HG03064 (cell line): ENCODE results near the gene GLIS2.

Experiments
- ATAC-seq: cut with Tn5 transposase; IDR thresholded peaks from one replicate; pipeline ENCODE4 v1.9.1; 2021; ENCODE audit warnings: low read depth; ENCODE audit not compliant: unreplicated experiment

GLIS2 gene

DNA sequence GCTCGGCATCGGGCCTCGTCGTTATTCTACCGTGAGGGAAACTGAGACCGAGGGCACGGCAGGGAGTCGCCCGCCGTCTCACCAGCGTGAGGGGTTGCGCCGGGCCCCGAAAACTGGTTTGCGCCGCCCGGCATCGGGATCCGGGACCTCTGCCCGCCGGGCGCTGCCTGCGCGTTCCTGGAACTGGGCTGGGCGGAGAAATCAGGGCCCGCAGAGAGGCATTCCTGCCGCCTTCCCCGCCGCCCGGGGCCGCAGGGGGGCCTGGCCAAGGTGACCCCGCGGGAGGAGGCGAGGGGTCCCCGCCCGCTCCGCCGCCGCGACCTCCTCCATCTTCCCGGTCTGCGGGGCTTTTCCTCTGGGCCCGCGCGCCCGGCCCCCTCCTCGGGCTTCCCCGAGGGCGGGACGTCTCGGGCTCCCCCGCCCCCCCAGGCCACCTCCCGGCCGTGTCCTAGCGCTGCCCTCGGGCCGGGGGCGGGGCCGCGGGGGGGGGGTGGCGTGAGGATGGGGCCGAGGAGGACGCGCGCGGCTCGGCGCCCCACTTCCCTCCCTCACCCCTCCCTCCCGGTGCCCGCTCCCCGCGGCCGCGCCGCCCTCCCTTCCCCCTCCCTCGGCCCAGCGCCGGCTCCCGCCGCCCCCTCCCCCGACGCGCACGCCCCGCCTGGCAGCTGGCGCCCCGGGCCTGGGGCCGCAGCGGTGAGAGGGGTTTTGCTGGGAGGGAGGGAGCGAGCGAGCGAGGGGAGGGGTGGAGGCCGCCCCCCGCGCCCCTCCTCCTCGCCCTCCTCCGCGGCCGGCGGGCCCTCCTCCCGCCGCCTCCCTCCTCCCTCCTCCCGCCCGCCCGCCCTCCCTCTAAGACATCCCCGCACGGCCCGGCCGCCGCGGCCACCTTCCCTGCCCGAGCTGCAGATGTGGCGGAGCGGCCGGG lies at the start of gene GLIS2:
GLIS2 (plus strand) TSS at position 882 of the 922 bp plus-strand sequence. CDS start 16,214 bp downstream, outside the sequence.
- ATAC-seq: no peak

DNA sequence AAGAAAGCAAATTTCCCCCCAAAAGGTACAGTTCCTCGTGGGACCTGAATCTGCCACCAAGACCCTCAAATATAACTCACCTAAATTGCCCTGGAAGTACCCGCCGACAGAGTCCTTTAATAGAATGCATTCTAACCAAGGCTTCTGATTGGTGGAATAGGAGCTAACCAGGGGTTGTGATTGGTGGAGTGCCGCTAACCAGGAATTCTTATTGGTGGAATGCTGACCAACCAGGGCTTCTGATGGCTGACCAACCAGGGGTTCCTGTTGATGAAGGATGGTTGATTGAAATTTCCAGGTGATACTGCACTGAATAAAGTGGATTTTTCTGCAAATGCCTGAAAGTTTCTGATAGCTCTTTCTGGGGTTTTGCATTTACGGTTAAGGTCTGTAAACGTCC lies 49.5 kb upstream of the GLIS2 start:
- no peak for ATAC-seq

DNA sequence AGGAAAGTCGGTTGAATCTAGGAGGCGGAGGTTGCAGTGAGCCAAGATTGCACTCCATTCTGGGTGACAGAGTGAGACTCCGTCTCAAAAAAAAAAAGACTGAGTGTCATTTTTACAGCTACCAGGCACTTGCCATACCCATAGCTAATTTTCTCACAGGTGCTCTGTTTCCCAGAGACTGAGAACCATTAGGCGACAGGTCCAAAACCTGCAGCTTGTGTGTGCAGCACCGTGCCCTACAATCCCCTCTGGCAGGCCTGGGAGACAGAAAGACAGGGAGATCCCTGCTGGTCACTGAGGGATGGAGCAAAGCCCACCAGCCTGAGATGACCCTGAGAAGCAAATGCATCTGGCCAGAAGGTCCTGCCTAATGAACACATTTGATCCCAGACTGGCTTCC lies 45.8 kb upstream of the GLIS2 start:
- ATAC-seq: no peak

DNA sequence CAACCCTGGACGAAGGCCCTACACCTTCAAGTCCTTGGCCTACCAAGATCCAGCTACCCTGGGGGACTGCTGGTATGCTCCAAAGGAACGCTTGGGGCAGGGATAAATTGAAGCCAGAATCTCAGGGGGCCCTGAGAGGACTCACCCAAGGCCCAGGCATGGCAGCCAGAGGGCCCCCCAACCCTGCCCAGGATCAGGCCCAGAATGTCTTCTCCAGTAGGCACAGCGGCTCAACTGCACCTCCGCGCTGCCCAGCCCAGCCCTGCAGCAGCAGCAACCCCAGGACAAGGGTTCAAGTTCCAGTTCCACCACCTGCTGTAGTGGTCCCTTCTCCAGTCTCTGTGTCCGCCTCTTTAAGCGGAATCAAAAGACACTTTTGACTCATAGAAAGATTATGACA lies 45.3 kb upstream of the GLIS2 start:
- no peak for ATAC-seq

DNA sequence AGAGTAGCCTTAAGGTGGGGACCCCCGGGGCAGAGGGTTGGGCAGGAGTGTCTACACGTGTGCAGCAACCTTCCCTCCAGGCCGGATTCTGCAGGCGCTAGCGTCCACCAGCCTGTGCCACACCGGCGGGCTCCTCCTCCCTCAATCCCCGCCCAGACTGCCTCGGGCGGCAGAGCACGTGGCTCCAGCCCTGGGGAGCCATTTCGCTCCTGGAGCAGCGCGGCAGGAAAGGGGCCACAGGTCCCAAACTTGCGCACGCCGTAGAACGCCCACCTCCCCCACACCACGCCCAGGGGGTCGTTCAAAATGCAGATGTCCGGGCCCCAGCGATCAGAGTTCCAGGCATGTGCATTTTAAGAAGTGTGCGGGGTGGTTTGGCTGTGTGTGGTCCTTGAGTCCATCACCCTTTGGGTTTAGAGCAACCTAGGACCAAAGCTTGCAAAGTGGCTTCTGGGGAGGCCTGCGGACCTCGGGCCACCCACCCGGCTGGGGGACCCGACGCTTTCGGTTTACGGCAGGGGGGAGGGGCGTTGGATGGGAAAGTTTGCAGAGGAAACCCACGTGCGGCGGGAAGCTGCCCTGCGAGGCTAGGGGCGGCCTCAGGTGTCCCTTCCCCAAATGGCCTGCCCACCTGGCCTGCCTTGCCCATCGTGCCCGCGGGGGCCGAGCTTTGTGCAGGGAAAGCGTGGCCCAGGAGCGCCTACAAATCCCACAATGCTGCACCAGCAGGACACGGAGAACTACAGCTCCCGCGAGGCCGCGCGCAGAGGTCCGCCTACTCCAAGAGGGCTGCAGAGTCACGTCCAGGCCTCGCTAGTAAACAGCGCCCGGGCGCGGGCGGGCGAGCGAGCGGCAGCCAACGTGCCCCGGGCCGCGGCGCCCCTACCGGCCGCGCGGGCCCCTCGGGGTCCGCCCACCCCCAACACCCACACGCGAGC lies 44.4 kb upstream of the GLIS2 start:
- peak; percentile 49 for ATAC-seq

DNA sequence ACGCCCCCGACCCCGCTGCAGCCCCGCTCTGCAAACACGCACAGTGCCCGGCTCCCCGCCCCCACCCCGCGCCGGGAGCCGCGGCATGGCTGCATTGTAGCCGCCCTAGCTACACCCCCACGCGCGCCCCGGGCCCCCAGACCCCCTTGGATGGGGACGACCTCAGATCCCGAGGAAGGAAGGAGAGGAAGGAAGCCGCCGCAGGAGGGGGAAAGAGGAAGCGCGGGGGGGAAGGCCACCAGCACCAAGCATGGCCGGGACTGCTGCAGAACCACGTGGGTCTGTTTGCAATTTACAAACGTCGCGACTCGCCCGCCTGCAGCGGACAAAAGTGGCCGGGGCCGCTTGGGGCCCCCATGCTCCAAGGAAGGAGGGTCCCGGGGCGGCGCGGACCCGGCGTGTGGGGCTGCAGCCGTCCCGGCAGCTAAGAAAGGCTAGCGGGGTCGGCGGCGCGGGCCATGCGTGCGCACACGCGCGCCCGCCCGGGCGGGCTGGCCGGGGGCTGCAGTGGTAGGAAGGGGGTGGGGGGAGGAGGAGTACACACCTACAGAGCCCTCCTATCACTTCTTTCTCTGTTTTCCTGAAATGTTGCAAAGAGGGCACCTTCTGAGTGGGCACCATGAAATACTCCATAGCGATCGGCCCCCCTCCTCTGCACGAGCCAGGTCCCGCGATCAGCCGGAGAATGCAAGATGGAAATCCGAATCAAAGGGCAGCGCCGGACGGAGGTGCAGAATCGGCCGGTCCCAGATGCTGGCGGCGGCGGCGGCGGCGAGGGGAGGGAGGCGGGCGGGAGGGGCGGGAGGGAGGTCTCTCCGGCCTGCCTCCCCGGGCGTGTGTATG lies 43.5 kb upstream of the GLIS2 start:
- ATAC-seq: peak; percentile 18

DNA sequence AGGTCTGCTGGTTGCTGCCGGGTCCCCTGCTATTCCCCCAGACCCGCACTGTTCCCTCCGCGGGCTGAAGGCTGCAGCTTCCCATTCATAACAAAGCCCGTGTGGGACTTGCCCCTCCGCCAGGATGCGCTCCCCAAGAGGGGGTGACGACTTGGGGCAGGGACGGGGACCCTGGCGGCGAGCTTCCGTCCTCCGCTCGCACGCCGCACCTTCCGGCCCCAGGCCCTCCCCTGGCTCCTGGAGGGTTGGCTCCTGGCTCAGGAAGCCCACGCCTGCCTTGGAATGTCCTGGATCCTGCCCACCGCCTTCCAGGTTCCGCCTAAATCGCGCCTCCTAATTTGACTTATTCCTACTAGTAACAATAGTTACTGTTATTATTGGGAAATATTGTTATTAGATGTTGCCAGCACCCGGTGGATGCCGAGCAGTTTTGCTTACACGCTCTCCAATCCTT lies 42.0 kb upstream of the GLIS2 start:
- ATAC-seq: no peak

DNA sequence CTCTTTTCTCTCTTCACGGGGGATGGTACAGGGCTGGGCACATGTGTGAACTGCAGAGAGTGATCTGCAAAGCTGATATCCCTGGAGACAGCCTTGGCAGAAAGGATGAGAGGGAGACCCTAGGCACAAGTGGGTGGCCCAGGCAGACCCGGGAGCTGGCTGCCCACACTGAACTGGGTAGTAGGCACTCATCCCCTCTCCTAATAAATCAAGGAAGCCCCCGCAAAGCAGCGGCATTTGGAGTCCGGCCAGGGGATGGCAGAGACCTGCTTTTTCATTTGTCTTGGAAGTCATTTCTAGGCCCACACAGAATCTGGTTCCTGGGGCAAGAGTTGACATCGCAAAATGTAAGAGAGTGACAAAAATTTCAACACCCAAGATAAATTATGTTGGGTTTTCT lies 40.0 kb upstream of the GLIS2 start:
- no peak for ATAC-seq

DNA sequence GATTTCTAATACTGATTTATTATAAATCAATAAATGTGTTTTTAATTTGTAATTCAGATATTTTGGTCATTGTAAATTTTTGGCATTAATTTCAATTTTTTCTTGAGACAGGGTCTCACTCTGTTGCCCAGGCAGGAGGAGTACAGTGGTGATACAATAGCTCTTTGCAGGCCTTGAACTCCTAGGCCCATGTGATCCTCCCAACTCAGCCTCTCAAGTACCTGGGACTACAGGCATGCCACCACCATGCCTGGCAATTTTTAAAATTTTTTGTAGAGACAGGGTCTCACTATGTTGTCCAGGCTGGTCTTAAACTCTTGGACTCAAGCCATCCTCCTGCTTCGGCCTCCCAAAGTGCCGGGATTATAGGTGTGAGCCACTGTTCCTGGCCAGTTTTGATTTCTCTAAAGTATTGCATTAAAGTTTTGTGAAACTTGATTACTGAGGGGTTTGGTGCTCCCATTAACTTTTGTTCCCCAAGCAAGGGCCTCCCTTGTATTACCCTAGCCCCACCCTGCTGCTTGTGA lies 37.8 kb upstream of the GLIS2 start:
- ATAC-seq: no peak

DNA sequence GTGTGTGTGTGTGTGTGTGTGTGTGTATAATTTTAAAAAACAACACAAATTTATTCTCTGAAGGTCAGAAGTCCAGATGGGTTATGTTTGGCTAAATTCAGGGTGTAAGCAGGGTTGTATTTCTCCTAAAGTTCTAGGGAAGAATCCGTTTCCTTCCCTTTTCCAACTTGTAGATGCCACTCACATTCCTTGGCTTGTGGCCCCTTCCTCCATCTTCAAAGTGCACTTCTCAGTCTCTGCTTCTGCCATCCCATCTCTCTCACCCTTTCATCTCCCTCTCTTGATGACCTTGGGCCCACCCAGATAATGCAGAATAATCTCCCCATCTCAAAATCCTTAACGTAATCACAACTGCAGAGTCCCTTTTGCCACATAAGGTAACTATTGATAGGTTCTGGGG lies 35.2 kb upstream of the GLIS2 start:
- no peak for ATAC-seq

DNA sequence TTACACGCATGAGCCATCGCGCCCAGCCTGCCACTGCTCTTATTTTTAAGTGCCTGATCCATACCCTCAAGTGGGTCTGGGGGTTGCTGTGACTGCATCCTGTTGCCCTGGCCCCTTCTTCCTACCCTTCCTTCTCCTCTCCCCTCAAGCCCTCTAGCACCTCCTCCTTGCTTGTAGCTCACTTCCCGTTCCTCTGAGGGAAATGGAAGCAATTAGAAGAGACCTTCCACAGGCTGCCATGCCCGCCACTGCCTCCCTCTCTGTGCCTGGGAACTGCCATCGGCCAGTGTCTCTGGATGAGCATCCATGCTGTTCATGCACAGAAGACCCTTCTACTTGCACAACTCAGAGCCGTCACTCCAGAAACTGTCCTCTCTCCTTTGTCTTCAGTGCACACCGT lies 32.4 kb upstream of the GLIS2 start:
- ATAC-seq: no peak

DNA sequence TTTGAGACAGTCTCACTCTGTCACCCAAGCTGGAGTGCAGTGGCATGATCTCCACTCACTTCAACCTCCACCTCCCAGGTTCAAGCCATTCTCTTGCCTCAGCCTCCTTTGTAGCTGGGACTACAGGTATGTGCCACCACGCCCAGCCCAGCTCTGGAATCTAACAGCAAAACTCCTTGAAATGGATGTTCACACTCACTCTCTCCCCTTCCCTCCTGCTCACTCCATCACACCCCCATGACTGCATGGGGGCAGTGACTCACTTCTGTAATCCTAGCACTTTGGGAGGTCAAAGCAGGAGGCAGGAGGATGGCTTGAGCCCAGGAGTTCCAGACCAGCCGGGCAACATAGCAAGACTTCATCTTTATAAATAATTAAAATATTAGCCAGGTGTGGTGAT lies 31.9 kb upstream of the GLIS2 start:
- no peak for ATAC-seq

DNA sequence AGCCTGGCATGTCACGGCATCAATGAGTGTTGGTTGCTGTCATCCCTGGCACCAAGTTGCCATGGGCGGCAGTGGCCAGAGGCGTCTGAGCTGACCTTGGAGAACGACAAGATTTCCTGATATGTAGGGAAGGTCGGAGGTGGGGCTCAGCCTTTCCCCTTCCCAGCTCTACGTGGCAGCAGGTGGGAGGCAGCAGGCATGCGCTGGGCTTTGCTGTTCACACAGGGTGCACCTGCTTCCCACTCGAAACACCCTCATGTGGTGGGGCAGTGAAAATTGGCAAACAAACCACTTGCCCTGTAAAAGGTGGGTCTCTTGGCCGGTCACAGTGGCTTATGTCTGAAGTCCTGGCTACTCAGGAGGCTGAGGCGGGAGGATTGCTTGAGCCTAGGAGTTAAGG lies 30.7 kb upstream of the GLIS2 start:
- no peak for ATAC-seq

DNA sequence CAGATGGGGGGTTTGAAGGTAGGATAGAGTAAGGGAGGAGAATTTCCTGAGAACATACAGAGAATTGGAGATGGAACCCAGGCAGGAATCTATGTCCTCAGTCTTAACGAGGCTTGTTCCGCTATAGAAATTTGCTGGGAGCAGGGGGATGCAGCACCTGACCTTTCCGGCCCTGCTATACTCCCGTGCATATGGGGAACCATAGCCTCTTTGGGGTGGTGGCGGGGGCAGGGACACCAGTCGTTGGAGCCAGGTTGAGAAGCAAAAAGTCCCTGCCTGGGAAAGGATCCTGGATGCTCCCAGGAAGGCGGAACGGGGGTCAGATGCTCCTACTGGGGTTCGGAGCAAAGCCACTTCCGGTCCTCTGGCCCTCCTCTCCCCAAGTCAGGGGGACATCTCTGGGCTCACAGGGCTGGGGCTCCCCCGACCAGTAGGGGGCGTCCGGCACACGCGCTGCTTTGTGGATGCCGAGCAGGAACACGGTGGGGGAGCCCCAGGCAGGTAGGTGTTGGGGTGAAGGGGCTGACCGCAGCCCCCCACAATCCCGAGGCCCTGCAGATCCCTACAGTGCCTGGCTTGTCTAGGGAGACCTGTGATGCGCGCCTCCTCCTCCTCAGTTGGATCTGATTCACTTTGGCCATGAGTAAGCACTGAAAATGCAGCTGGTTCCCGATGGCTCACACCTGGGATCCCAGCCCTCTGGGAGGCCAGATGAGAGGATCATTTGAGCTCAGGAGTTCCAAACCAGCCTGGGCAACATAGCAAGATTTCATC lies 27.5 kb upstream of the GLIS2 start:
- no peak for ATAC-seq

DNA sequence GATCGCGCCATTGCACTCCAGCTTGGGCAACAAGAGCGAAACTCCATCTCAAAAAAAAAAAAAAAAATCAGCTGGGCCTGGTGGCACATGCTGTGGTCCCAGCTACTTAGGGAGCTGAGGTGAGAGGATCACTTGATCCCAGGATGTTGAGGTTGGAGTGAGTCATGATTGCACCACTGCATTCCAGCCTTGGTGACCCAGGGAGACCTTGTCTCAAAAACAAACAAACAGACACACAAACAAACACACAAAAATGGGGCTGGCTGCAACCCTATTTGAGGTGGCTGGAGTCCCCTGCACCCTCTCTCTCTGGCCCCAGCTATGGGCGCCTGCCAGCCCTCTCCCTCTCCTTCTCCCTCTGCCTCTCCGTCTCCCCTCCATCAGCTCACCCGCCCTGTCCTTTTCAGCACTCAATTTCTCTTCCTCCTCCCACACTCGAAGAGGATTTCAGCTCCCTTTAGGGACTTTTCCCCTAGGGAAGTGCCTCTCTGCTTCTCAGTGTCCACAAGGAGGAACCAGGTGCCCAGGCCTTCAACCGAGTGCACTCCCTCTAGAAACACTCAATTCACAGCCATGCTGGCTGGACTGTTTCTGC lies 25.5 kb upstream of the GLIS2 start:
- ATAC-seq: no peak

DNA sequence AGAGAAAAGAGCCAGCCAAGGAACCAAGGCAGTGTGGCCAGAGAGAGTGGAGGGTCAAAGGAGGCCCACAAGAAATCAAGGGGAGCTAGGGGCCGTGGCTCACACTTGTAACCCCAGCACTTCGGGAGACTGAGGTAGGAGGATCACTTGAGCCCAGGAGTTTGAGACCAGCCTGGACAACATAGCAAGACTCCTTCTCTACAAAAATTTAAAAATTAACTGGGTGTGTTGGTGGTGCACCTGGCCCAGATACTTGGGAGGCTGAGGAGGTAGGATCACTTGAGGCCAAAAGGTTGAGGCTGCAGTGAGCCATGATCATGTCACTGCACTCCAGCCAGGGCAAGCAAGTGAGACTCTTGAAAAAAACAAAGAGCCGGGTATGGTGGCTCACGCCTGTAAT lies 24.2 kb upstream of the GLIS2 start:
- no peak for ATAC-seq

DNA sequence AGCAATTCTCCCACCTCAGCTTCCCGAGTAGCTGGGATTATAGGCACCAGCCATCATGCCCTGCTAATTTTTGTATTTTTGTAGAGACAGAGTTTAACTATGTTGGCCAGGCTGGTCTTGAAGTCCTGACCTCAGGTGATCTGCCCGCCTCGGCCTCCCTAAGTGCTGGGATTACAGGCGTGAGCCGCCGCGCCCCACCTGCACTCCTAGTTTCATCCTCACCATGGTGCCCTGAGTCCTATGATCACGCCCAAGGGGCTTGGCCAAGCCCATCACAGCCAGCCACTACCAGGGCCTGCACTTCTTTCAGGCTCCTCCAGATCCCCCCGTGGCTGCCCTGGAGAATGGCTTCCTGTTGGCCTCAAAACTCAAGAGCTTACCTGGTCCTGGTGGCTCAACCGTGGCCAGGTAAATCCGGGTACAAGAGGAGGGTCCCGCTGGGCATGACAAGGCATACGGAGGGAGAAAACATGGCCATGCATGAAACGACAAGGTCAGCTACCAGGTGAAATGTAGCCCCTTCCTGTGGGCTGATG lies 22.6 kb upstream of the GLIS2 start:
- ATAC-seq: no peak

DNA sequence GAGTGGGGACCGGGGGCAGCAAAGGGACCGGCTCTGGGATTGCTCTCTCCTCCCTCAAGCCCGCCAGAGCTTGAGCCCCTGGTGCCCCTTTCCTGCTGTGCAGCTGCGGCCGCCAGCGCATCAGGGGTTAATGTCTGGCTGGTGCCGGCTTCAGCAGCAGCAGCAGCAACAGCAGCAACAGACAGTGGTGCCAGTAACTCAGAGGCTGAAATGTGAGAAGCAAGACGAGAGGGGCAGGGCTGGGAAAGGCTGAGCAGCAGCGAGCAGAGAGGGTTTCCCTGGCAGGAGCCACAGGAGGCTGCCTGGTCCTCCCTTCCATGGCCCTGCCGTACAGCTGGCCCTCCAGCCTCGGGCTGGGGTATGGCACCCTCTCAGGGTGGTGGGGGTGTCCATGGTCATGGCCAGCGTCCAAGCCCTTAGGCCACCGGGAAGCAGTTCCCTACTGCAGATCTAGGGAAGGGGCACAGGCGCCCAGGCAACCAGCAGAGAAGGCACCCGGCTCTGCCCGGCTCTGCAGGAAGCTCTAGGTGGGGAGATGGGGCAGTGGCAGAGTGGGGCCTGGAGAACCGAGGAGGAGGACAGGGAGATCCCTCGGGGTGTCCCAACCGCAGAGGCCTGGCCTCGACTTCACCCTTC lies 21.9 kb upstream of the GLIS2 start:
- ATAC-seq: no peak
